HEK293 (cell line): Measurements from ENCODE around the gene MTTP.

Experiments
- CTCF ChIA-PET: fragments of 350-600 bp; formaldehyde crosslinking; extraction: SDS; loops from one replicate; lab custom pipeline; 2021; ENCODE audit warnings: antibody characterized with exemption; lab: Yijun Ruan, JAX
- POLR2A ChIA-PET: fragments of 300-600 bp; formaldehyde crosslinking; extraction: SDS; loops from one replicate; lab custom pipeline; 2020; ENCODE audit warnings: antibody characterized with exemption, inconsistent platforms; lab: Yijun Ruan, JAX
- H3K27ac ChIP-seq: fragments of 200-500 bp; sonication (Bioruptor generic); 2 replicates; pipeline ENCODE4 v1.5.1; 2014; ENCODE audit warnings: low read depth, low read length, control low read depth, inconsistent platforms; ENCODE audit errors: extremely low read depth
- H3K36me3 ChIP-seq, 2 experiments: fragments of 200-500 bp in 1 of 2; sonication (Bioruptor generic) in 1 of 2; 1 replicate in 1 of 2; 2 replicates in 1 of 2; pipeline ENCODE4 v1.5.1; 2014 to 2017; ENCODE audit warnings: inconsistent platforms in 2 of 2, low read length in 2 of 2; ENCODE audit not compliant: control insufficient read depth in 2 of 2, insufficient read depth in 1 of 2
- H3K4me1 ChIP-seq: fragments of 200-500 bp; sonication (Bioruptor generic); 2 replicates; pipeline ENCODE4 v1.5.1; 2014; ENCODE audit warnings: mild to moderate bottlenecking, low read length, inconsistent platforms; ENCODE audit not compliant: control insufficient read depth, insufficient read depth
- H3K4me3 ChIP-seq: 2 replicates; pipeline ENCODE4 v1.5.1; 2011; ENCODE audit warnings: low read depth, mild to moderate bottlenecking, control low read depth, low read length, moderate library complexity
- H3K9me3 ChIP-seq: fragments of 200-500 bp; sonication (Bioruptor generic); 2 replicates; pipeline ENCODE4 v1.5.1; 2014; ENCODE audit warnings: low read depth, low read length, inconsistent platforms; ENCODE audit not compliant: control insufficient read depth, insufficient read depth
- ATF2 ChIP-seq: fragments of 450-650 bp; formaldehyde crosslinking; IDR thresholded peaks from 2 replicates; pipeline ENCODE4 v1.5.1; 2016; ENCODE audit warnings: missing biosample characterization, missing genetic modification characterization, low read depth
- EGR2 ChIP-seq: fragments of 450-650 bp; formaldehyde crosslinking; IDR thresholded peaks from 2 replicates; pipeline ENCODE4 v1.5.1; 2016; ENCODE audit warnings: low read depth, missing biosample characterization, missing genetic modification characterization
- KLF9 ChIP-seq: fragments of 450-650 bp; formaldehyde crosslinking; IDR thresholded peaks from 2 replicates; pipeline ENCODE4 v1.5.1; 2016; ENCODE audit warnings: missing biosample characterization, missing genetic modification characterization, low read depth
- PRDM6 ChIP-seq: fragments of 450-650 bp; formaldehyde crosslinking; IDR thresholded peaks from 2 replicates; pipeline ENCODE4 v1.5.1; 2017; ENCODE audit warnings: missing biosample characterization, missing genetic modification characterization
- TRIM28 ChIP-seq: IDR thresholded peaks from 2 replicates; pipeline ENCODE4 v1.6.1; 2011; ENCODE audit warnings: low read length, control low read depth, borderline replicate concordance
- ZBTB1 ChIP-seq: fragments of 450-650 bp; formaldehyde crosslinking; IDR thresholded peaks from 2 replicates; pipeline ENCODE4 v1.5.1; 2016; ENCODE audit warnings: missing biosample characterization, missing genetic modification characterization
- ZNF140 ChIP-seq: fragments of 450-650 bp; formaldehyde crosslinking; IDR thresholded peaks from 2 replicates; pipeline ENCODE4 v1.5.1; 2016; ENCODE audit warnings: missing biosample characterization, missing genetic modification characterization
- ZNF398 ChIP-seq: fragments of 450-650 bp; formaldehyde crosslinking; IDR thresholded peaks from 2 replicates; pipeline ENCODE4 v1.5.1; 2017; ENCODE audit warnings: missing biosample characterization, missing genetic modification characterization
- ZNF433 ChIP-seq: fragments of 450-650 bp; formaldehyde crosslinking; IDR thresholded peaks from 2 replicates; pipeline ENCODE4 v1.5.1; 2016; ENCODE audit warnings: missing biosample characterization, missing genetic modification characterization, low read depth
- ZNF555 ChIP-seq: fragments of 450-650 bp; formaldehyde crosslinking; conservative IDR thresholded peaks from 2 replicates; pipeline ENCODE4 v1.5.1; 2017; ENCODE audit warnings: missing biosample characterization, mild to moderate bottlenecking, missing genetic modification characterization, inconsistent platforms
- ZNF560 ChIP-seq: fragments of 450-650 bp; formaldehyde crosslinking; IDR thresholded peaks from 2 replicates; pipeline ENCODE4 v1.5.1; 2017; ENCODE audit warnings: missing biosample characterization, missing genetic modification characterization, borderline replicate concordance
- ZNF596 ChIP-seq: fragments of 450-650 bp; IDR thresholded peaks from 2 replicates; pipeline ENCODE4 v1.5.0; 2018; ENCODE audit warnings: missing biosample characterization, mild to moderate bottlenecking, missing genetic modification characterization, moderate library complexity
- ZNF626 ChIP-seq: fragments of 450-650 bp; sonication (Bioruptor Pico); formaldehyde crosslinking; IDR thresholded peaks from 2 replicates; pipeline ENCODE4 v1.5.1; 2018; ENCODE audit warnings: missing biosample characterization, missing genetic modification characterization, inconsistent platforms
- ZNF639 ChIP-seq: fragments of 450-650 bp; formaldehyde crosslinking; IDR thresholded peaks from 2 replicates; pipeline ENCODE4 v1.5.1; 2016; ENCODE audit warnings: missing biosample characterization, missing genetic modification characterization
- ZNF677 ChIP-seq: fragments of 450-650 bp; IDR thresholded peaks from 2 replicates; pipeline ENCODE4 v1.5.0; 2018; ENCODE audit warnings: missing biosample characterization, mild to moderate bottlenecking, missing genetic modification characterization, moderate library complexity
- ZNF701 ChIP-seq: fragments of 450-650 bp; formaldehyde crosslinking; IDR thresholded peaks from 2 replicates; pipeline ENCODE4 v1.5.1; 2016; ENCODE audit warnings: missing biosample characterization, missing genetic modification characterization
- ZNF704 ChIP-seq: fragments of 450-650 bp; formaldehyde crosslinking; IDR thresholded peaks from 2 replicates; pipeline ENCODE4 v1.5.1; 2016; ENCODE audit warnings: missing biosample characterization, missing genetic modification characterization
- ZSCAN16 ChIP-seq: fragments of 450-650 bp; formaldehyde crosslinking; IDR thresholded peaks from 2 replicates; pipeline ENCODE4 v1.5.1; 2016; ENCODE audit warnings: missing biosample characterization, missing genetic modification characterization
- ZSCAN30 ChIP-seq: fragments of 450-650 bp; IDR thresholded peaks from 2 replicates; pipeline ENCODE4 v1.5.1; 2018; ENCODE audit warnings: missing biosample characterization, mild to moderate bottlenecking, missing genetic modification characterization, moderate library complexity

The MTTP gene

GRCh38 chr4:99578714-99579113, 4.1 kb downstream of the MTTP start (continued):
- TF ChIP-seq ZNF398 (tag by site-specific recombination) (no peak), ZSCAN30 (tag by site-specific recombination) (no peak), ZNF704 (tag by site-specific recombination) (no peak), EGR2 (tag by site-specific recombination) (no peak), ZNF701 (no peak), ZNF560 (tag by site-specific recombination) (no peak), TRIM28 (no peak), KLF9 (tag by site-specific recombination) (no peak), ZNF677 (tag by site-specific recombination) (no peak), ZBTB1 (tag by site-specific recombination) (no peak)

- Histone ChIP-seq H3K4me1 (peaks cover 8% of the 10 kb centered on the region), H3K36me3 (no peaks in the 10 kb centered on the region), H3K27ac (no peak overlapping the region), H3K4me3 (no peak overlapping the region), H3K9me3 (no peaks in the 10 kb centered on the region)
- CTCF ChIA-PET: no interaction called here
- no peak for TF ChIP-seq EGR2 (tag by site-specific recombination)
- no peak for TF ChIP-seq ZSCAN16
- no peak for TF ChIP-seq ZNF555
- TF ChIP-seq PRDM6 (tag by site-specific recombination): no peak
- TF ChIP-seq ATF2 (tag by site-specific recombination): no peak
- no peak for TF ChIP-seq ZNF140 (tag by site-specific recombination)
- TF ChIP-seq ZNF596: no peak
- no peak for TF ChIP-seq ZNF701
- TF ChIP-seq ZNF433 (tag by site-specific recombination): no peak
- TF ChIP-seq ZNF639 (tag by site-specific recombination): no peak
- no peak for TF ChIP-seq ZNF626 (tag by site-specific recombination)
- POLR2A ChIA-PET: no interaction called here
Observed at GRCh38 chr4:99585516-99585915, 10.9 kb downstream of the MTTP start.
